GM12878 (cell line): Measurements from ENCODE around the gene NFE2L2. TPM values are rescaled to one million over a fixed set of nuclear protein-coding genes. Genes with fewer than 3 reads are reported as not detected.

ENCODE experiments used
- ATAC-seq: fragments of 200-7000 bp; cut with Tn5 transposase; 3 replicates; pipeline ENCODE4 v1.9.1; 2020; ENCODE audit warnings: mild to moderate bottlenecking, moderate library complexity
- BruUV-seq: library from RNA; stranded (reverse); fragments of 400-500 nt; replicated peaks from 2 replicates; lab custom pipeline; 2021; lab: Mats Ljungman, UMichigan
- CTCF ChIA-PET: fragments of 300-600 bp; sonication (Branson Sonifier 250); formaldehyde crosslinking; extraction: SDS; loops from one replicate; lab custom pipeline; 2021; ENCODE audit warnings: inconsistent platforms; lab: Yijun Ruan, JAX
- POLR2A ChIA-PET: fragments of 350-600 bp; formaldehyde crosslinking; extraction: SDS; loops from one replicate; lab custom pipeline; 2021; ENCODE audit warnings: inconsistent platforms; lab: Charles Lee
- RAD21 ChIA-PET: fragments of 300-600 bp; sonication (Branson Sonifier 250); formaldehyde crosslinking; loops from one replicate; lab custom pipeline; 2023; ENCODE audit warnings: antibody characterized with exemption; ENCODE audit not compliant: unreplicated experiment; lab: Charles Lee
- SMC1A ChIA-PET: fragments of 300-600 bp; sonication (Branson Sonifier 250); formaldehyde crosslinking; loops from one replicate; lab custom pipeline; 2023; ENCODE audit not compliant: unreplicated experiment, uncharacterized antibody; lab: Charles Lee
- DNase-seq: peaks from one replicate; pipeline ENCODE4 v3.0.0-alpha.2; 2011; ENCODE audit warnings: low read depth, low spot score
- FAIRE-seq: peaks from 3 replicates; lab custom pipeline; 2011; peaks lifted over from hg19 to GRCh38; lab: Jason Lieb, UNC
- H2AFZ ChIP-seq: 2 replicates; pipeline ENCODE4 v1.6.0; 2011; ENCODE audit warnings: low read depth, low read length, control low read depth; ENCODE audit not compliant: control insufficient read depth
- H3K27ac ChIP-seq: 2 replicates; pipeline ENCODE4 v1.5.1; 2011; ENCODE audit warnings: control low read depth; ENCODE audit not compliant: control insufficient read depth, insufficient read depth
- H3K27me3 ChIP-seq, 2 experiments: replicated peaks in 1 of 2; 2 replicates each; pipeline versions ENCODE4 v1.6.0 to v1.6.1; 2011; ENCODE audit warnings: low read length in 1 of 2; ENCODE audit not compliant: control insufficient read depth in 2 of 2, insufficient read depth in 2 of 2
- H3K36me3 ChIP-seq, 2 experiments: 2 replicates each; pipeline ENCODE4 v1.5.1; 2011; ENCODE audit warnings: low read length in 1 of 2; ENCODE audit not compliant: control insufficient read depth in 2 of 2, insufficient read depth in 2 of 2
- H3K4me1 ChIP-seq: 2 replicates; pipeline ENCODE4 v1.6.1; 2011; ENCODE audit warnings: mild to moderate bottlenecking, low read length, moderate library complexity, mixed read lengths; ENCODE audit not compliant: control insufficient read depth, insufficient read depth
- H3K4me2 ChIP-seq: 2 replicates; pipeline ENCODE4 v1.6.0; 2011; ENCODE audit warnings: control low read depth; ENCODE audit not compliant: control insufficient read depth, insufficient read depth
- H3K4me3 ChIP-seq: fragments of 200-600 bp; sonication (generic); 2 replicates; pipeline ENCODE4 v1.5.1; 2016
- H3K79me2 ChIP-seq: 2 replicates; pipeline ENCODE4 v1.6.0; 2011; ENCODE audit warnings: low read length; ENCODE audit not compliant: control insufficient read depth, insufficient read depth
- H3K9ac ChIP-seq: 2 replicates; pipeline ENCODE4 v1.8.0; 2011; ENCODE audit warnings: low read length, control low read depth, mixed read lengths; ENCODE audit not compliant: control insufficient read depth, insufficient read depth
- H3K9me3 ChIP-seq: replicated peaks from 3 replicates; pipeline ENCODE4 v1.5.1; 2011; ENCODE audit warnings: mild to moderate bottlenecking, low read length; ENCODE audit not compliant: control insufficient read depth, insufficient read depth
- H4K20me1 ChIP-seq: 2 replicates; pipeline ENCODE4 v1.6.0; 2011; ENCODE audit not compliant: control insufficient read depth, insufficient read depth
- CBFB ChIP-seq: IDR thresholded peaks from 2 replicates; pipeline ENCODE4 v1.6.1; 2016; ENCODE audit warnings: antibody characterized with exemption, low read depth
- CBX5 ChIP-seq: sonication (generic); IDR thresholded peaks from 2 replicates; pipeline ENCODE4 v1.6.1; 2016; ENCODE audit warnings: low read depth, moderate library complexity, mild to moderate bottlenecking, inconsistent platforms
- CREB1 ChIP-seq: IDR thresholded peaks from 2 replicates; pipeline ENCODE4 v1.6.1; 2012; ENCODE audit warnings: low read depth, mild to moderate bottlenecking, inconsistent platforms
- HDAC2 ChIP-seq: fragments of 200-600 bp; sonication (generic); IDR thresholded peaks from 2 replicates; pipeline ENCODE4 v1.6.1; 2017
- KDM1A ChIP-seq: fragments of 200-600 bp; sonication (generic); IDR thresholded peaks from 2 replicates; pipeline ENCODE4 v1.6.1; 2016; ENCODE audit warnings: borderline replicate concordance
- NFXL1 ChIP-seq: fragments of 450-650 bp; IDR thresholded peaks from 2 replicates; pipeline ENCODE4 v1.6.1; 2017; ENCODE audit warnings: antibody characterized with exemption, mild to moderate bottlenecking, borderline replicate concordance
- POU2F2 ChIP-seq: IDR thresholded peaks from 3 replicates; pipeline ENCODE4 v1.6.1; 2011; ENCODE audit warnings: low read depth, mild to moderate bottlenecking, low read length, borderline replicate concordance
- RBBP5 ChIP-seq: fragments of 200-600 bp; sonication (generic); conservative IDR thresholded peaks from 2 replicates; pipeline ENCODE4 v1.6.1; 2016
- SIN3A ChIP-seq: IDR thresholded peaks from 2 replicates; pipeline ENCODE4 v1.6.1; 2012; ENCODE audit warnings: low read depth, low read length, improper control_type of control experiment
- SMAD1 ChIP-seq: fragments of 450-650 bp; IDR thresholded peaks from 2 replicates; pipeline ENCODE4 v1.6.1; 2018; ENCODE audit warnings: mild to moderate bottlenecking, low read depth; ENCODE audit not compliant: partially characterized antibody
- ZNF207 ChIP-seq: fragments of 450-650 bp; IDR thresholded peaks from 2 replicates; pipeline ENCODE4 v1.6.1; 2014; ENCODE audit warnings: antibody characterized with exemption, mild to moderate bottlenecking, borderline replicate concordance
- ZNF217 ChIP-seq: fragments of 450-650 bp; IDR thresholded peaks from 2 replicates; pipeline ENCODE4 v1.6.1; 2017; ENCODE audit warnings: antibody characterized with exemption, mild to moderate bottlenecking
- WGBS: methylation state at CpG from one replicate; pipeline ENCODE4 v1.1.6; 2016; ENCODE audit warnings: low lambda C conversion rate; ENCODE audit not compliant: insufficient replicate concordance, insufficient coverage; ENCODE audit errors: missing lambda C conversion rate; 5-methylcytosine and 5-hydroxymethylcytosine counted together
- in situ Hi-C: fragments of 300-500 bp; cut with MboI; formaldehyde crosslinking; loops from 9 replicates; pipeline ENCODE4 v1.14.3; 2018; ENCODE audit warnings: mixed read lengths
- intact Hi-C: fragments of 100-400 bp; cut with micrococcal nuclease; formaldehyde crosslinking; loops from one replicate; pipeline ENCODE4 v1.14.2; 2022; ENCODE audit not compliant: unreplicated experiment
- polyA plus RNA-seq, 11 experiments: library from polyadenylated mRNA; depleted of rRNA in 4 of 11; unstranded in 6 of 11; stranded (reverse) in 5 of 11; fragments of >200 nt; fragmentation: Nextera tagmentation in 4 of 11; fragmentation: Illumina TruSeq in 1 of 11; extraction: Ambion mirVana in 4 of 11; extraction: Trizol in 1 of 11; gene quantifications; 1 replicate in 1 of 11; 2 replicates in 10 of 11; pipeline versions ENCODE4 v1.2.1 to v1.2.3, GENCODE V29; 2011 to 2016; ENCODE audit warnings: inconsistent platforms in 2 of 11, missing spikeins in 2 of 11, low read depth in 1 of 11
- total RNA-seq, 4 experiments: library from RNA; depleted of rRNA in 3 of 4; stranded (reverse); fragments of >200 nt in 3 of 4; fragmentation: Illumina TruSeq in 1 of 4; extraction: Trizol in 1 of 4; gene quantifications; 2 replicates each; pipeline versions ENCODE4 v1.2.1 to v1.2.3, GENCODE V29; 2013 to 2021
- TF ChIP-seq, protein P1 (sequence below): fragments of 450-650 bp; IDR thresholded peaks from 2 replicates; pipeline ENCODE4 v1.6.1; 2017; ENCODE audit warnings: low read depth, mild to moderate bottlenecking, moderate library complexity
- TF ChIP-seq, protein P2 (sequence below): IDR thresholded peaks from 2 replicates; pipeline ENCODE4 v1.6.1; 2012; ENCODE audit warnings: low read depth, low read length, improper control_type of control experiment
- TF ChIP-seq, protein P3 (sequence below): IDR thresholded peaks from 2 replicates; pipeline ENCODE4 v1.6.1; 2011; ENCODE audit warnings: low read depth, low read length, improper control_type of control experiment, borderline replicate concordance

Gene NFE2L2
- total and polyA plus RNA-seq, 10 of the 15 experiments (the other 5 are each of a cell fraction or from before 2014, with no cell fraction given), result 18.4 to 69.8 (median 37.1) TPM

DNA sequence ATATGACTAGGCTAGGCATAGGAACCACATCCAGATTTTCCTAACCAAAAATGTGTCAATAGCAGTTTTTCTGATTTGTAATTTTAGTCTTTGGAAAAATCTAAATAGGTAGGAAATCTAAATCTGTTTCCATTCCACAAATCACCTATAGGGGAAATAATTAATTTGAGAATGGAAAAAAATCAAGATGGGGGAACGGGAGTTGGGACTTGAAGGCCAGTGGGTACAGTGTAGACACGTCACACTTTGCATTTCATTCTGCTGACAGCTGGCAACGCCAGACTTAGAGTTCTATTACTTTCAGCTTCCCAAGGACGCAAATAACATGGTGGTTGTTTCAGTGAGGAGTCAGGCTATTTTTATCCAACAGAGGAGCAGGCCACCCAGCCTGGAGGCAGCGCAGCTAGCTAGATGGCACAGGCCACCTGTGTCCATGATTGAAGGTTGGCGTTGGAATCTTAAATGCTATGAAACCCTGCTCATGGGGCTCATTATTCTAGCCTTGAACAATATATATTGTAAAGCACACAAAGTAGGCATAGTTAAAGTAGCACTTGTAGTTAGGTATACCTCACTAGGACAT, 28.6 kb downstream of the NFE2L2 start:
- ChIA-PET POLR2A (interaction anchor here (1.2 kb wide), 1 partner anchor 9 kb away, joined by 5 read pairs; no protein-coding TSS in a partner anchor), CTCF (interaction anchor here (1.0 to 2.0 kb wide), 4 partner anchors 10 to 71 kb away, joined by 3 to 8 read pairs (median 3); no protein-coding TSS in a partner anchor), SMC1A (interaction anchor here (1.0 to 1.2 kb wide), 3 partner anchors 14 to 59 kb away, joined by 3 read pairs; no protein-coding TSS in a partner anchor), RAD21 (interaction anchor here (0.7 kb wide), 1 partner anchor 71 kb away, joined by 3 read pairs; no protein-coding TSS in a partner anchor)
- TF ChIP-seq, protein P1, sequence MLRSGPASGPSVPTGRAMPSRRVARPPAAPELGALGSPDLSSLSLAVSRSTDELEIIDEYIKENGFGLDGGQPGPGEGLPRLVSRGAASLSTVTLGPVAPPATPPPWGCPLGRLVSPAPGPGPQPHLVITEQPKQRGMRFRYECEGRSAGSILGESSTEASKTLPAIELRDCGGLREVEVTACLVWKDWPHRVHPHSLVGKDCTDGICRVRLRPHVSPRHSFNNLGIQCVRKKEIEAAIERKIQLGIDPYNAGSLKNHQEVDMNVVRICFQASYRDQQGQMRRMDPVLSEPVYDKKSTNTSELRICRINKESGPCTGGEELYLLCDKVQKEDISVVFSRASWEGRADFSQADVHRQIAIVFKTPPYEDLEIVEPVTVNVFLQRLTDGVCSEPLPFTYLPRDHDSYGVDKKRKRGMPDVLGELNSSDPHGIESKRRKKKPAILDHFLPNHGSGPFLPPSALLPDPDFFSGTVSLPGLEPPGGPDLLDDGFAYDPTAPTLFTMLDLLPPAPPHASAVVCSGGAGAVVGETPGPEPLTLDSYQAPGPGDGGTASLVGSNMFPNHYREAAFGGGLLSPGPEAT, result no peak
- H3K9me3 ChIP-seq, result no peaks in the 10 kb centered on the region
- H3K27ac ChIP-seq, result no peak overlapping the region
- no peak overlapping the region for H2AFZ ChIP-seq
- no peak overlapping the region for H3K4me2 ChIP-seq
- peaks cover 48% of the 10 kb centered on the region for H3K79me2 ChIP-seq
- H3K4me1 ChIP-seq, result peaks cover 12% of the 10 kb centered on the region
- intact Hi-C loops (no loop called here), in situ Hi-C loops (no loop called here)
- H4K20me1 ChIP-seq, result no peaks in the 10 kb centered on the region
- ATAC-seq, result no peak
- peaks cover 8 to 16% of the 10 kb centered on the region in 2 experiments for H3K36me3 ChIP-seq
- H3K4me3 ChIP-seq, result no peak overlapping the region
- no TSS peak for BruUV-seq
- H3K27me3 ChIP-seq, result no peaks in the 10 kb centered on the region
- no peak for DNase-seq
- 82% methylated on average over 6 of the region's 6 CpGs for WGBS
- no peak for FAIRE-seq
- H3K9ac ChIP-seq, result no peak overlapping the region

DNA sequence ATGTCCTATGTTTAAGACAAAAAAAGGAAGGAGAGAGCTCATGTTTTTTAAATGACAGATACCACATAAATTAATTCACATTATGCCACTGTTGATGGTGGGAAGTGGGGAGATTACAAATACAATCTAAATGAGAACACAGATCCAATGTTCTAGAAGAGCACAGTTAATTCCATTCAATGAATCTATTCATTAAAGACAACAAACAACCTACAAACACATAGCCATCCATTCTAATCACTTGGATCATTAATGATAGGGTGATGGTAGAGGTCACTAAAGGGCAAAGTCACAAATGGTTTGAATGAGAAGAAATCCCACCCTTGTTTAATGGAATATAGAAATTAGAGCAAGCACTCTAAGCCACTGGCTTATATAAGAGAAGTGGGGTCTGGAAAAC, 30.3 kb downstream of the NFE2L2 start:
- H3K27me3 ChIP-seq, result no peaks in the 10 kb centered on the region
- no peak for FAIRE-seq
- H3K27ac ChIP-seq, result no peak overlapping the region
- no TSS peak for BruUV-seq
- H3K9me3 ChIP-seq, result no peaks in the 10 kb centered on the region
- H3K36me3 ChIP-seq, result peaks cover 12 to 14% of the 10 kb centered on the region in 2 experiments
- no peak for ATAC-seq
- POLR2A ChIA-PET, result interaction anchor here (1.7 kb wide), 1 partner anchor 13 kb away, joined by 4 read pairs; no protein-coding TSS in a partner anchor
- no peak for DNase-seq
- CTCF ChIA-PET, result interaction anchor here (1.4 to 1.5 kb wide), 2 partner anchors 29 to 31 kb away, joined by 4 to 6 read pairs; no protein-coding TSS in a partner anchor
- SMC1A ChIA-PET, result interaction anchor here (1.3 to 2.0 kb wide), 2 partner anchors 26 to 29 kb away, joined by 4 to 5 read pairs; no protein-coding TSS in a partner anchor
- no peaks in the 10 kb centered on the region for H4K20me1 ChIP-seq
- no peak overlapping the region for H3K9ac ChIP-seq
- H3K4me3 ChIP-seq, result no peak overlapping the region
- no peaks in the 10 kb centered on the region for H3K4me1 ChIP-seq
- H3K79me2 ChIP-seq, result peaks cover 33% of the 10 kb centered on the region
- TF ChIP-seq NFXL1, result no peak
- TF ChIP-seq, protein P2, sequence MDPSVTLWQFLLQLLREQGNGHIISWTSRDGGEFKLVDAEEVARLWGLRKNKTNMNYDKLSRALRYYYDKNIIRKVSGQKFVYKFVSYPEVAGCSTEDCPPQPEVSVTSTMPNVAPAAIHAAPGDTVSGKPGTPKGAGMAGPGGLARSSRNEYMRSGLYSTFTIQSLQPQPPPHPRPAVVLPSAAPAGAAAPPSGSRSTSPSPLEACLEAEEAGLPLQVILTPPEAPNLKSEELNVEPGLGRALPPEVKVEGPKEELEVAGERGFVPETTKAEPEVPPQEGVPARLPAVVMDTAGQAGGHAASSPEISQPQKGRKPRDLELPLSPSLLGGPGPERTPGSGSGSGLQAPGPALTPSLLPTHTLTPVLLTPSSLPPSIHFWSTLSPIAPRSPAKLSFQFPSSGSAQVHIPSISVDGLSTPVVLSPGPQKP, result no peak
- TF ChIP-seq HDAC2, result no peak
- TF ChIP-seq SMAD1, result no peak
- no peak for TF ChIP-seq POU2F2
- no peak for TF ChIP-seq CBX5
- TF ChIP-seq ZNF217, result no peak
- no peak for TF ChIP-seq RBBP5
- no peak for TF ChIP-seq ZNF207
- TF ChIP-seq, protein P3, sequence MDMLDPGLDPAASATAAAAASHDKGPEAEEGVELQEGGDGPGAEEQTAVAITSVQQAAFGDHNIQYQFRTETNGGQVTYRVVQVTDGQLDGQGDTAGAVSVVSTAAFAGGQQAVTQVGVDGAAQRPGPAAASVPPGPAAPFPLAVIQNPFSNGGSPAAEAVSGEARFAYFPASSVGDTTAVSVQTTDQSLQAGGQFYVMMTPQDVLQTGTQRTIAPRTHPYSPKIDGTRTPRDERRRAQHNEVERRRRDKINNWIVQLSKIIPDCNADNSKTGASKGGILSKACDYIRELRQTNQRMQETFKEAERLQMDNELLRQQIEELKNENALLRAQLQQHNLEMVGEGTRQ, result no peak
- TF ChIP-seq KDM1A, result no peak
- TF ChIP-seq CBFB, result no peak
- TF ChIP-seq SIN3A, result no peak
- no peak for TF ChIP-seq CREB1
- RAD21 ChIA-PET, result no interaction called here
- H2AFZ ChIP-seq, result no peak overlapping the region
- in situ Hi-C loops, result no loop called here
- H3K4me2 ChIP-seq, result no peak overlapping the region
- intact Hi-C loops, result no loop called here
